T1000 (cell line): ENCODE data around the gene GPR132.
"Not testable (repeated sequence)": the region's sequence is repeated elsewhere in the genome, so short reads cannot be mapped to it uniquely, and the experiment has no call there.

Source experiments
- DNase-seq: peaks from one replicate; lab custom pipeline; 2025; ENCODE audit warnings: mixed read lengths; lab: John Stamatoyannopoulos, UW

The GPR132 gene

DNA sequence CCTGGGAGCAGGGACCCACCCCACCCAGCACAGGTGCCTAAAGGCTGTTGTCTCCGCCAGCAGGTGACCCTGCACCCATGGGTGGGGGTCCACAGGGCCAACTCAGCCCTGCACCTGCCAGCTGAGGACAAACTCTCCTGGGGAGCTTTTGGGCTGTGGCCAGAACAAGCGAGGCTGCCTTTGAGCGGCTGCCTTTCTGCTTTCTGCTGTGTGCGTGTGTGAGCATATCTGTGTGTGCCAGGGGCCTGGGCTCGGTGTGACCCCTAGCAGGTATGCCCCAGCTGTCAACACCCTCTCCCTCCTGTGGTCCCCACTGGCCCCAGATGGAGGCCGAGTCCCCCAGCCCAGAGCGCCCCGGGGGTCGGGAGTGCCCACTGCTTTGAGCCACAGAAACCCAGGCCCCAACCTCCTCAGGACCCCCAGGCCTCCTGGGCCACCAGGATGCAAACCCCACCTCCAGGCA, 25.9 kb upstream of the GPR132 start:
- no peak for DNase-seq

- DNase-seq = peak; percentile 30
These were observed 25.3 kb upstream of the GPR132 start for GRCh38 chr14:105090493-105091053.

GRCh38 chr14:105089746-105090492, 24.7 kb upstream of the GPR132 start:
- DNase-seq = no peak

GRCh38 chr14:105088812-105089745, 23.8 kb upstream of the GPR132 start:
- DNase-seq = no peak

DNA sequence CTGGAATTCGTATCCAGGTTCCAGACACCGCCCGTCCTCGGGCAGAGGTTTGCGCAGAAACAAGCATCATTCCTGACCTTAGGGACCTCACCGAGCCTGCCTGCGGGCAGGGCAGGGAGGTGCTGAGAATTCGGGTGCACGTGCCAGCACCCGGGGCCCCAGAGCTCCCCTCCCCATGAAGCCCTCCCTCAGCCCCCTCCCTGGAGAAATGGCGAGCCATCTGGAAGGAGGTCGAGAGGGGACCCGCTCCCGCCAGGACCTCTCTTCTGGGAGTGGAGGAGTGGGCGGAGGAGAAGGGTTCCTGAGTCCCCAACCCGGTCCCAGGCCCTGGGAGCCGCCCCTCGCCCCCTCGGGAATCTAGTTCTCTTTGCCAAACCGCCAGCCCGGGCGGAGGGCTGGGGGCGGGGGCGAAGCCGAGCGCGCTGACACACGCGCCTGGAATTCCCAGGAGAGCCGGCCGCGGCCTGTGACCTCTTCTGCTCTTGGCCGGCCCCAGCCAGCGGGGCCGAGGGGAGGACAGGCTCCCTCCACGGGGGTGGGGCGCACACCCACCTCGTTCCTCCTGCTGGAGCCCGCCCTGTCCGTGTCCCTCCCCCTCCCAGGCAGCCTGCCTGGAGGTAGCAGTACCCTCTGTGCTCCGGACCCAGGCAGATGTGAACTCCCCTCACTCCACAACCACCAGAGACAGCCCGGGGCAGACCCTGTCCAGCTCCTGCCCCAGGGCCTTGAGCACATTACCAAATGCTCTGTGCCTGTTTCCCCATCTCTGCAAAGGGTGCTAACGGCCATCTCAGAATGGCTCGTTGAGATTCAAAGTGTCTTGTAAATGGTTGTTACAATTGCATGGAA, 23.0 kb upstream of the GPR132 start:
- DNase-seq = no peak

- no peak for DNase-seq
These were observed 22.2 kb upstream of the GPR132 start for GRCh38 chr14:105087308-105087962.

GRCh38 chr14:105086833-105087307, 21.6 kb upstream of the GPR132 start:
- DNase-seq = peak; percentile 10

- no peak for DNase-seq
These were observed 20.5 kb upstream of the GPR132 start for GRCh38 chr14:105085766-105086165.

DNA sequence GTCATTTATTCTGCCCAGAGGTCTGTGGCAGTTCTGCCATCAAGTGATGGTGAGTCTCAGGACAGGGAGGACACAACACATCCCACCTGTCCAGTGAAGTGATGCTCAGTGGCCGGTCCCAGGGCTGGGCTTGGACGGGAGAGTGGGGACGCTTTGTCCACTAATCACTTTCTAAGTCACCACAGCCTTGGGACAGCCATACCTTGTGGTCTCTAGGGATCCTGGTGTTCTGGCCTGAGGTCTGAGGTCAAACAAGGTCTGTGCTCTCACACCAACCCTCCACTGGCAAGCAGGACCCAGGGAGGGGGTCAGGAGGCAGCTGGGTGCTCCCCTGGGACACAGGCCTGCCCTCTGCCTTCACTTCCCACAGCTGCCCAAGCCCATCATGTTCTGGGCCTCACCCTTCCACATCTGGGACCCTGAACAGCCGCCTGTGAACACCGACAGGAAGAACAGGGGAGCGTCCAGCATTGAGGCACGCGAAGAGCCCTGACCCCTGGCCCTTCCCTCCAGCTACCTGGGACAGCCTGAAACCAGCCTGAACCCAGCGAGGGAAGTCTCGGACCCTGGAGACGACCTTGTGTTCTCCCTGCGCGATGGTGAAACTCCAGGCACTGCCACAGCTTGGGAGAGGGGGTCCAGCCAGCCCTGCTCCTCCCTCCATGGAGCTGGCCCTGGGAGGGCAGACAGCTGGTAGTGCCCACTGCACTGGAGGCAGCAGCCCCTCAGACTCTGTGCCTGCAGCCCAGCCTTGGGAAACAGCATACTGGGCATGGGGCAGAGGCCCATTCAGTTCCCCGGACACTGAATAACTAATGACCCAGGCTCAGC, 19.7 kb upstream of the GPR132 start:
- DNase-seq = no peak

DNA sequence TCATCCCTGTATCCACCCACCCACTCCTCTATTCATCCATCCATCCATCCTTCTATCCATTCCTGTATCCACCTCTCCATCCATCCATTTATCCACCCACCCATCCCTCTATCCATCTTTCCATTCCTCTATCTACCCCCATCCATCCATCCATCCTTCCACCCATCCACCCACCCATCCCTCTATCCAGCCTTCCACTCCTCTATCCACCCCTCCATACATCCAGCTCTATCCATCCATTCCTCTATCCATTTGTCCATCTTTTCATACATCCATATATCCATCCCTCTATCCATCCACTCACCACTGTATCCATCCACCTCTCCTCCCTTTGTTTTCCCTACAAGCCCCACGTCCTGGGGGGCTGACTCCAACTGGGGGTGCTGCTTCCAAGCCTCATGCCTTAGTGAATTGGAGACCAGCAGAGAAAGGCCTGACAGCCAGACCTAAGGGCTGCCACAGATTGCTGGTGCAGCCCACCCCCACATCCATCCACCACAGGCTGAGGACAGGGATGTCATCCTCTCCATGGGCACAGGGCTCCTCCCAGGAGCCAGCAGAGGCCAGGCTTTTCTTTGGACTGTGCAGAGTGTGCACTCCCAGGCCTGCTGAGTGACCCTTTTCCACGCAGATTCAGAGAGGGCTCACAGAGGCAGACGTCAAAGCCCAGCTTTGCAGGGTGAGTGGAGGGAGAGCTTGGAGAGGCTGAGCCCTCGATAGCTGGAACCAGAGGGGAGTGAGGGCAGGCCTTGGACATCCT, 18.9 kb upstream of the GPR132 start:
- no peak for DNase-seq

DNA sequence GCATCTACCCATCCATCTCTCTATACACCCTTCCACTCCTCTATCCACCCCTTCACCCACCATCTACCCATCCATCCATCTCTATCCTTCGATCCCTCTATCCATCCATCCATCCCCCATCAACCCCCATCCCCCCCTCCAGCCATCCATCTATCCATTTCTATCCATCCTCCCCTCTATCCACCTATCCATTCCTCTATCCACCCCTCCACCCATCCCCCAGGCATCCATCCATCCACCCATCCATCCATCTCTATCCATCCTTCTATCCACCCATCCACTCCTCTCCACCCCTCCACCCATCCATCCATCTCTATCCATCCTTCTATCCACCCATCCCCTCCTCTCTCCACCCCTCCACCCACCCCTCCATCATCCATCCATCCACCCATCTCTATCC, 17.5 kb upstream of the GPR132 start:
- no peak for DNase-seq

GRCh38 chr14:105081473-105081872, 16.2 kb upstream of the GPR132 start:
- not testable (repeated sequence) for DNase-seq

DNA sequence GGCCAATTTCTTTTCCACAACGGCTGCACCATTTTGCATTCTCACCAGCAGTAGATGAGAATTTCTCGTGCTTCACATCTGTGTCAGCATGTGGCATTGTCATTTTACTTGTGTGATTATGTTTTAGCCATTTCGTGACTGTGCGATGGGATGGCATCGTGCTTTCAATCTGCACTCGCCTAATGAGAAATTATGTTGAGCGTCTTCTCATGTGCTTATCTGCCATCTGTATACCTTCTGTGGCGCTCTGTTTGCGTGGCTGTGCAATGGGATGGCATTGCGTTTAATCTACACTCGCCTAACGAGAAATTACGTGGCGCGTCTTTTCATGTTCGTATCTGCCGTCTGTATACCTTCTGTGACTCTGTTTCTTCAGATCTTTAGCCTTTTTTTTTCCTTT, 14.9 kb upstream of the GPR132 start:
- no peak for DNase-seq

DNA sequence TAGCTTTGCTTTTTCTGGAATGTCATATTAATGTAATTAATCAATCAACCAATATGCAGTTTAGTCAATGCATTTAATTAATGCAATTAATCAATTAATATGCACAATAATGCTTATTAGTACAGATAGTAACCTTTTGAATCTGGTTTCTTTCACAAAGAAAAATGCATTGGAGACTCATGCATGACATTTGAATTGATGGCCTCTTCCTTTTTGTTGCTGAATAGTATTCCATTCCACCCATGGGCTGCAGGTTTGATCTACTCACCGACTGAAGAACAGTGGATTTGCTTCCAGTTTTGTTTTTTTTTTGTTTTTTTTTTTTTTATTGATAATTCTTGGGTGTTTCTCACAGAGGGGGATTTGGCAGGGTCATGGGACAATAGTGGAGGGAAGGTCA, 13.1 kb upstream of the GPR132 start:
- DNase-seq = no peak

DNA sequence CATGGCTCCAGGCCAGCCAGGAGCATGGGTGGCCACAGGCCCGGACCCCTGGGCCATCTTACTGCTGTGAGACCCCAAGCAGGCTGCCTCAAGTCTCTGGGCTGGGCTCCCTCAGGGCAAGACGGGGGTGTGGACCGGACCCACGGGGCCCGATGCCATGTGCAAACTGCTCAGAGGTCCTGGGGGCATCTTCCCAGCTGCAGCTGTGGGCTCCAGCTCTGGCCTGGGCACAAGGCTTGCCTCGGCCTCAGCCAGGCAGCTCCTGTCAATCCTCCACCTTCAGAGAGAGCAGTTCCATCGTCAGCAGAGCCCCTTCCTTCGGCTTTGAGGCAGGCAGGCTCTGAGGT, 12.4 kb upstream of the GPR132 start:
- no peak for DNase-seq

- DNase-seq = no peak
These were observed 11.8 kb upstream of the GPR132 start for GRCh38 chr14:105076805-105077648.

- no peak for DNase-seq
These were observed 11.1 kb upstream of the GPR132 start for GRCh38 chr14:105076296-105076804.
